PFSK-1 (cell line): ENCODE results near the gene SLC38A6.

Source experiments
- FOXP2 ChIP-seq: optimal IDR thresholded peaks from 2 replicates; pipeline ENCODE3; 2011; ENCODE audit warnings: borderline replicate concordance, control low read depth, inconsistent platforms; ENCODE audit not compliant: insufficient read depth; ENCODE audit errors: extremely low read length, extremely low read depth
- POLR2AphosphoS5 ChIP-seq: IDR thresholded peaks from 2 replicates; pipeline ENCODE4 v1.6.1; 2012; ENCODE audit warnings: low read depth, mild to moderate bottlenecking, control low read depth, low read length, moderate library complexity
- REST ChIP-seq, 2 experiments: IDR thresholded peaks; 2 replicates each; pipeline versions ENCODE4 v1.6.1 to v1.8.0; 2011 to 2012; ENCODE audit warnings: low read depth in 2 of 2, low read length in 2 of 2, control low read depth in 1 of 2, inconsistent platforms in 1 of 2, mild to moderate bottlenecking in 1 of 2, moderate library complexity in 1 of 2; ENCODE audit not compliant: insufficient read depth in 1 of 2
- SIN3A ChIP-seq: IDR thresholded peaks from 2 replicates; pipeline ENCODE4 v1.6.1; 2012; ENCODE audit warnings: mild to moderate bottlenecking, low read length, moderate library complexity, borderline replicate concordance; ENCODE audit not compliant: insufficient read depth
- TAF1 ChIP-seq: IDR thresholded peaks from 2 replicates; pipeline ENCODE4 v1.6.1; 2012; ENCODE audit warnings: low read length, control low read depth, borderline replicate concordance; ENCODE audit not compliant: insufficient read depth

SLC38A6 gene

GRCh38 chr14:61033054-61033453, 52.0 kb downstream of the SLC38A6 start:
- TF ChIP-seq REST (IDR thresholded peaks at IDR 0.05; ENCODE audit: insufficient read depth in 1 of 2, low read depth in 2 of 2, low read length in 2 of 2) (no peak), TAF1 (no peak), FOXP2 (no peak), SIN3A (no peak), POLR2AphosphoS5 (no peak)

- no peak for TF ChIP-seq TAF1
- no peak for TF ChIP-seq REST (IDR thresholded peaks at IDR 0.05; ENCODE audit: insufficient read depth in 1 of 2, low read depth in 2 of 2, low read length in 2 of 2)
Observed at GRCh38 chr14:61033855-61034254, 52.8 kb downstream of the SLC38A6 start.

- TF ChIP-seq REST (IDR thresholded peaks at IDR 0.05; ENCODE audit: insufficient read depth in 1 of 2, low read depth in 2 of 2, low read length in 2 of 2) (no peak), POLR2AphosphoS5 (no peak), TAF1 (no peak), SIN3A (no peak), FOXP2 (no peak)
Observed at GRCh38 chr14:61034416-61035120, 53.5 kb downstream of the SLC38A6 start.

- TF ChIP-seq TAF1: no peak
- TF ChIP-seq REST (IDR thresholded peaks at IDR 0.05; ENCODE audit: insufficient read depth in 1 of 2, low read depth in 2 of 2, low read length in 2 of 2): no peak
- no peak for TF ChIP-seq POLR2AphosphoS5
- no peak for TF ChIP-seq SIN3A
- TF ChIP-seq FOXP2: no peak
Observed at GRCh38 chr14:61037215-61037614, 56.2 kb downstream of the SLC38A6 start.

GRCh38 chr14:61041704-61042103, 60.7 kb downstream of the SLC38A6 start:
- TF ChIP-seq REST (IDR thresholded peaks at IDR 0.05; ENCODE audit: insufficient read depth in 1 of 2, low read depth in 2 of 2, low read length in 2 of 2) (no peak), TAF1 (no peak), SIN3A (no peak), FOXP2 (no peak), POLR2AphosphoS5 (no peak)
